D341Med (cell line): ENCODE data around the gene PIGP.
A peak's percentile ranks its signal among the peaks of the same experiment; 100 is the strongest.
"Not testable (repeated sequence)": the region's sequence is repeated elsewhere in the genome, so short reads cannot be mapped to it uniquely, and the experiment has no call there.

ENCODE experiments used
- DNase-seq: peaks from one replicate; pipeline ENCODE4 v3.0.0; 2012; ENCODE audit warnings: low spot score

Gene PIGP

GRCh38 chr21:37076087-37076850, 3.4 kb upstream of the PIGP start:
- no peak for DNase-seq

GRCh38 chr21:37075214-37075770, 2.4 kb upstream of the PIGP start:
- DNase-seq = no peak

GRCh38 chr21:37074546-37074945, 1.7 kb upstream of the PIGP start:
- no peak for DNase-seq

GRCh38 chr21:37074197-37074510, 1.3 kb upstream of the PIGP start:
- no peak for DNase-seq

- DNase-seq = peak; percentile 62
Observed at GRCh38 chr21:37073417-37074196, 736 bp upstream of the PIGP start.

- DNase-seq = peak; percentile 86
Observed at GRCh38 chr21:37072274-37072987, 440 bp downstream of the PIGP start.

GRCh38 chr21:37071561-37072273, 1.2 kb downstream of the PIGP start:
- DNase-seq = no peak

- DNase-seq = no peak
Observed at GRCh38 chr21:37065561-37066177, 7.2 kb downstream of the PIGP start.

- no peak for DNase-seq
Observed at GRCh38 chr21:37064841-37065240, 8.0 kb downstream of the PIGP start.

GRCh38 chr21:37063433-37063832, 9.4 kb downstream of the PIGP start:
- no peak for DNase-seq

GRCh38 chr21:37062593-37062935, 10.3 kb downstream of the PIGP start:
- DNase-seq = no peak

GRCh38 chr21:37061926-37062592, 10.8 kb downstream of the PIGP start:
- no peak for DNase-seq

- peak; percentile 57 for DNase-seq
Observed at GRCh38 chr21:37060296-37060695, 12.6 kb downstream of the PIGP start.

GRCh38 chr21:37059181-37059580, 13.7 kb downstream of the PIGP start:
- DNase-seq = no peak

GRCh38 chr21:37058261-37058660, 14.6 kb downstream of the PIGP start:
- no peak for DNase-seq

GRCh38 chr21:37057614-37058013, 15.3 kb downstream of the PIGP start:
- DNase-seq = no peak

GRCh38 chr21:37055271-37055855, 17.5 kb downstream of the PIGP start:
- no peak for DNase-seq

GRCh38 chr21:37049741-37050140, 23.1 kb downstream of the PIGP start:
- not testable (repeated sequence) for DNase-seq

- DNase-seq = no peak
Observed at GRCh38 chr21:37047079-37047478, 25.8 kb downstream of the PIGP start.

GRCh38 chr21:37045556-37045955, 27.3 kb downstream of the PIGP start:
- DNase-seq = no peak

GRCh38 chr21:37045149-37045548, 27.7 kb downstream of the PIGP start:
- DNase-seq = no peak
